HUES48 (cell line): Measurements from ENCODE around the gene SLC39A12.
A peak's percentile ranks its signal among the peaks of the same experiment; 100 is the strongest.

Experiments used
- H3K27ac ChIP-seq: one replicate; pipeline ENCODE4 v1.7.0; 2013; ENCODE audit warnings: low read depth, low read length, inconsistent platforms
- H3K27me3 ChIP-seq: 2 replicates; pipeline ENCODE4 v1.6.1; 2013; ENCODE audit warnings: mild to moderate bottlenecking, low read length; ENCODE audit not compliant: control insufficient read depth, insufficient read depth
- H3K36me3 ChIP-seq: 2 replicates; pipeline ENCODE4 v1.6.1; 2013; ENCODE audit warnings: low read length; ENCODE audit not compliant: control insufficient read depth, insufficient read depth
- H3K4me1 ChIP-seq: 2 replicates; pipeline ENCODE4 v1.6.1; 2013; ENCODE audit warnings: mild to moderate bottlenecking, low read length; ENCODE audit not compliant: control insufficient read depth, insufficient read depth
- H3K4me3 ChIP-seq: 2 replicates; pipeline ENCODE4 v1.5.1; 2013; ENCODE audit warnings: mild to moderate bottlenecking, low read depth, low read length
- H3K9ac ChIP-seq: 2 replicates; pipeline ENCODE4 v1.6.1; 2013; ENCODE audit warnings: mild to moderate bottlenecking, low read depth, low read length, moderate library complexity
- H3K9me3 ChIP-seq: 2 replicates; pipeline ENCODE4 v1.6.1; 2013; ENCODE audit warnings: low read length; ENCODE audit not compliant: control insufficient read depth, insufficient read depth

SLC39A12 gene

DNA sequence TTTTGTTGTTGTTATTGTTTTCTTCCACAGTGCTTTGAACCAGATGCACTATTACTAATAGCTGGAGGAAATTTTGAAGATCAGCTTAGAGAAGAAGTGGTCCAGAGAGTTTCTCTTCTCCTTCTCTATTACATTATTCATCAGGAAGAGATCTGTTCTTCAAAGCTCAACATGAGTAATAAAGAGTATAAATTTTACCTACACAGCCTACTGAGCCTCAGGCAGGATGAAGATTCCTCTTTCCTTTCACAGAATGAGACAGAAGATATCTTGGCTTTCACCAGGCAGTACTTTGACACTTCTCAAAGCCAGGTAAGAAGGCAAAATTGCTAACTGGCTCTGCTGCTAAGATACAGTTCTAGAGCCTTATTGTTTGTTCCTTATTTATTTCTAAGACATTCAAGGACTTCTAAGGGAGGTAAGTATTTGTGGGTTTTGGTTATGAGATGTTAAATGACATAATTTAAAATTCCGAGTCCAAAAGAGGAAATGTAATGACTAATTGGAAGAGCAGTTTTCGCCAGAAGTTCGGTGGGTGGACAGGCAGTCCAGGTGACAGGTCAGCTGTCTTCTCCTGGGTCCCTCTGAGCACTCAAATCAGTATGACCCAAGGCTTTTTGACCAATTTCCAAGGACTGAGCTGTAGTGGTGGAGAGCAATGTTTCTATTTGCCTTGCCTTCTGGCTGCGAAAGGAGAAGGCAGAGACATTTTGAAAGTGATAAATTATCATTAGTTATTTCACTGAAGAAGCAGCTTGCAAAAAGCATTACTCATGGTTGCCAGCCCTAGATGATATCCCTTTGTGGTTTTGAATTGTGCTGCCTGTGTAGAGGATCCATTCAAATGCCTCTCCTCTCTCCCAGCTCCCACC is 10.1 kb downstream of the SLC39A12 start:
- Histone ChIP-seq H3K27me3 (no peaks in the 10 kb centered on the region), H3K36me3 (no peaks in the 10 kb centered on the region), H3K9me3 (peaks cover 6% of the 10 kb centered on the region; the same call in 1 of the 2 replicates), H3K4me3 (no peak overlapping the region), H3K27ac (no peak overlapping the region), H3K4me1 (no peaks in the 10 kb centered on the region), H3K9ac (no peak overlapping the region)

DNA sequence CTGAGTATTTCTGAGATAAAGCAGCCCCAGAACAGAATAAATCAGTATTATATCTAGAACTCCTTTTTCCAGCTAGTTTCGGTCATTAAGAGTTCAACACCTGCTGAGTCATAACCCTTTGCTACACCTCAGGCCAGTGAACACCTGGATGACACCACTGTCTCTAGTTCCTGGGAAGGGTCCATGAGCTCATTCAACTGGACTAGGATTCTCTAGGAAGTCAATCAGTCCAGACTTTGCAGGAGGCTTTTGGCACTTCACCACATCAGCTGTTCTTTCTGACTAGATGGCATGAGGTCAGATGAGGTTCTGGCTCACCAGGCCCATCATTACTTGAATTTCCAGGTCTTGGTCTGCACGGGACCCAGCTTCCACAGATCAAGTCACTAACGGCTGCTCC is 11.7 kb downstream of the SLC39A12 start:
- peaks cover 6% of the 10 kb centered on the region; the same call in 1 of the 2 replicates for H3K9me3 ChIP-seq
- H3K36me3 ChIP-seq, result no peaks in the 10 kb centered on the region
- H3K27me3 ChIP-seq, result no peaks in the 10 kb centered on the region
- H3K9ac ChIP-seq, result no peak overlapping the region
- H3K4me1 ChIP-seq, result no peaks in the 10 kb centered on the region
- H3K27ac ChIP-seq, result no peak overlapping the region
- no peak overlapping the region for H3K4me3 ChIP-seq

DNA sequence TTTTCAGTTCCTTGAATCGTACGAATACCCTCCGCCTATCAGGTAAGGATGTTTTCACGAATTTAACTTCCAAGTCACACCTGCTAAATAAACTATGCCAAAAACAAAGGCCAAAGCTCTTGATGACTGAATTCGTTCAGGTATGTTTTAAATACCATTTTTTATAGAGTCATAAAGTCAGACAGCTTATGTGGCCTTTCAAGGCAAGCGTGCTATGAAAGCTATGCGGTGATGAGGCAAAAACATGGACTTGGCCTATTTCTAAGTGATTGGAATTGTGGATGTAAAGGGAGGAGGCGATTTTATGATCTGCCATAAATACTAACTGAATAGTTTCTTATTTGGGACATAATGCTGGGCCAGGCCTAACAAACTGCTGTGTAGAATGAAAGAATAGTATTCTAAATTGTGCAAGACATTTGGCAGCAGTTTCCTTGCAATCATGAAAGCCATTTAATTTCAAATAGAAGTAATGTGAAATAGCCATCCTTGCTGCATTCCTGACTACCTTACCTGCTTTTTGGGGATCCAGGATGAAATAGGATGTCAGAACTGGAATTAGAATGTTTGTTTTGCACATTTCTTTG is 14.0 kb downstream of the SLC39A12 start:
- H3K27me3 ChIP-seq, result no peaks in the 10 kb centered on the region
- no peaks in the 10 kb centered on the region for H3K4me1 ChIP-seq
- no peaks in the 10 kb centered on the region for H3K9me3 ChIP-seq
- H3K4me3 ChIP-seq, result no peak overlapping the region
- H3K9ac ChIP-seq, result no peak overlapping the region
- H3K27ac ChIP-seq, result no peak overlapping the region
- H3K36me3 ChIP-seq, result no peaks in the 10 kb centered on the region

DNA sequence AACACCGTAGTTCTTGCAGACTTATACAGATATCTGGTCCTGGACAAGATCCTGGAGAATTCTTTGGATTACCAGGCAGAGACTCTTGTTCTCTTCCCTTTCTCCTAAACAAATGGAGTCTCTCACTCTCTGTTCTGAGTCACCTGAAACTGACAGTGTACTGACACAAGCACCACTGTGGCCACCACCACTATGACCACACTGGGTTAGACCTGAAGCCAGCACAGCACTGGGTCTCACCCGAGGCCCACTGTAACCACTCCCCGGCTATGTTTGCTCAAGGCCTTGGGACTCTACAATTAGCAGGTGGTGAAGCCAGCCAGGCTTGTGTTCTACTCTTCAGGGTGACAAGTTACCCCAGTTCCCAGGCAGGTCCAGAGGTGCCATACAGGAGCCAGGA is 22.8 kb downstream of the SLC39A12 start:
- Histone ChIP-seq H3K36me3 (no peaks in the 10 kb centered on the region), H3K27me3 (no peaks in the 10 kb centered on the region), H3K9me3 (no peaks in the 10 kb centered on the region), H3K9ac (no peak overlapping the region), H3K27ac (no peak overlapping the region), H3K4me3 (no peak overlapping the region), H3K4me1 (no peaks in the 10 kb centered on the region)

DNA sequence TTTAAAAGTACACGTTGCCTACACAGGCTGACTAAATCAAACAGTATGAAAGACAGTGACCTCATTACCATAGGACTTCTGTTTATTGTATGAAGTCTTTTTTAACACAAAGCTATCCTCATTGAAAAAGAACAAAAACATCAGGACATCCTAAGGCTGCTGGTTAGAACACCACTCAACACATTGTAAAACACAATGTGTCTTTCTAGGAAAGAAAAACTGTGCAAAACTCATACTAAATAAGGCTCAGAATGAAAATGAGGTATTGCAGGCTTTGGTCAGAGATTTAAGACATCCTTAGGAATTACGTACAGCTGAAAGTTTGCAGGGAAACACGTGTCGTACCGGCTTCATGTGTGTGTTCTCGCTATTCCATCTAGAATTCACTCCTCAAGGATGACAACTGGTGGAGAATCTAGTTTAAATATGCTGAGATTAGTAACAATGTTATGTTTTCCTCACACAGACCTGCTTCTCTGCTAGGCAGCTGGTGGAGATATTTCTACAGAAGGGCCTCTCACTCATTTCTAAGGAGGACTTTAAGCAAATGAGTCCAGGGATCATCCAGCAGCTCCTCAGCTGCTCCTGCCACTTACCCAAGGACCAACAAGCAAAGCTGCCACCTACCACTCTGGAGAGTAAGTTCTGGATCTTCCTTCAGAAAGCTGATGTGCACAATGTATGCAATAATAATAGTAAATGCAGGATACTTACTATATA is 29.3 kb downstream of the SLC39A12 start:
- Histone ChIP-seq H3K27ac (no peak overlapping the region), H3K4me3 (no peak overlapping the region), H3K9ac (no peak overlapping the region), H3K27me3 (no peaks in the 10 kb centered on the region), H3K36me3 (no peaks in the 10 kb centered on the region), H3K9me3 (no peaks in the 10 kb centered on the region), H3K4me1 (peaks cover 8% of the 10 kb centered on the region)

DNA sequence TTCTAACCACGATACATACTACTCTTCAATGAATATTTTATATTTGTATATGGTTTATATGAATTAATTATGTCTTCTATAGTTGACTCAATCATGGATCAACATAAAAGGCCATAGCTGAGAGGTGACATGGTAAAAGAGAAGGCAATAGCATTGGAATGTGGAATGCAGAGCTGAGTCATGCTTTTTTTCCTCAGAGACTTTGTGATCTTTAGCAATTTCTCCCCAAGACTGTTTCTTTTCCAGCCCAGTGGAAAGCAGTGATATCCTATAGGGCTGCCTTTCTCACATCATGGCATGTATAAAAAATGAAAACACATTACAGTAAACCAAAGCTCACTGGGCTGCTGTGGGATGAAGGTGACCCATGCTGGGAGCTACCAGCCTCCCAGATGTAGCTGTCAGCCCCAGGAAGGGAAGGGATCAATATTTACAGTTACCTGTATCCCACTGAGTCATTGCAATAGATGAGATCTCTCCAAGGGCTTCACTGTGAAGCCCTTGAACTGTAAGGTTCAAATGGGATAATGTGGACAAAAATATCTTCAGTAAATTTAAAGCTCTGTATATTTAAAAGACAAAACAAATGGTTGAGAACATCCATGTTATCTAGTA is 30.2 kb downstream of the SLC39A12 start:
- Histone ChIP-seq H3K27ac (peak overlapping the region; percentile 66), H3K36me3 (no peaks in the 10 kb centered on the region), H3K4me3 (no peak overlapping the region), H3K27me3 (no peaks in the 10 kb centered on the region), H3K4me1 (peaks cover 8% of the 10 kb centered on the region), H3K9ac (no peak overlapping the region), H3K9me3 (no peaks in the 10 kb centered on the region)

DNA sequence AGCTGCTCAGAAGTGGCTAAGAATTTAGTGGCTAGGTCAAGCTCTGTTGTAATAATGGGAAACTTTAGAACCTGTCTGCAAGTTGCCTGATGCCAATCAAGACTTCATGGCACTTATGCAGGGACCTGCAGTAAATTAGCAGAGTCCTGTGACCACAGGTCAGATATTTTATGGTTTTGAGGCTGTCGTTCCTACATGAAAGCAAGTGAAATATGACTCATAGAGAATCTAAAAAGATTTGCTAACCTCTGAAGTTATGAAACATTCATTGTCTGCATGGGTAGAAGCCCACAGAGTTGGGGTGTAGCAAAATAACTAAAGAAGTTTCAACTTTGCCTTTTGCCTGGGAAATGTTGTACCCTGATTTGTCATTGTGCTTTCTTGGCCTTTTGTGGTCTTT is 32.3 kb downstream of the SLC39A12 start:
- no peaks in the 10 kb centered on the region for H3K27me3 ChIP-seq
- peaks cover 8% of the 10 kb centered on the region for H3K4me1 ChIP-seq
- no peak overlapping the region for H3K4me3 ChIP-seq

DNA sequence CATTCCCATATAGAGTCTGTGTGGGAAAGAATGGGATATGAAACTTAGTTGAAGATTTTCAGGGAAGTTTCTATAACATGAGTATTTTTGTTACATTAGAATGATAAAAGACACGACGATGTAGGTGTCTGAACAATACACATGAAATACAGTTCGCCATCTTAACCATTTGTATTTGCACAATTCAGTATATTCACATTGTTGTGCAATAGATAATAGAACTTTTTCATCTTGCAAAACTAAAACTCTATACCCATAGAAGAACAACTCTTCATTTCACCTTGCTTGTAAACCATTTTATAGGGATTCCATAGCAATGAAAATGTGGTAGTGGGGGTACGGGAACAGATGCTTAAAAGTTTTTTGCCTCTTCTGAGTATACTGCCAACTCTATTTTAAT is 32.8 kb downstream of the SLC39A12 start:
- H3K9me3 ChIP-seq, result no peaks in the 10 kb centered on the region
- H3K4me3 ChIP-seq, result no peak overlapping the region
- H3K27me3 ChIP-seq, result no peaks in the 10 kb centered on the region
- H3K4me1 ChIP-seq, result peaks cover 8% of the 10 kb centered on the region
- H3K27ac ChIP-seq, result no peak overlapping the region
- no peaks in the 10 kb centered on the region for H3K36me3 ChIP-seq
- no peak overlapping the region for H3K9ac ChIP-seq

More for the DNA sequence above, 32.3 kb downstream of the SLC39A12 start:
- no peaks in the 10 kb centered on the region for H3K36me3 ChIP-seq
- H3K27ac ChIP-seq, result no peak overlapping the region
- H3K9me3 ChIP-seq, result no peaks in the 10 kb centered on the region
- no peak overlapping the region for H3K9ac ChIP-seq

DNA sequence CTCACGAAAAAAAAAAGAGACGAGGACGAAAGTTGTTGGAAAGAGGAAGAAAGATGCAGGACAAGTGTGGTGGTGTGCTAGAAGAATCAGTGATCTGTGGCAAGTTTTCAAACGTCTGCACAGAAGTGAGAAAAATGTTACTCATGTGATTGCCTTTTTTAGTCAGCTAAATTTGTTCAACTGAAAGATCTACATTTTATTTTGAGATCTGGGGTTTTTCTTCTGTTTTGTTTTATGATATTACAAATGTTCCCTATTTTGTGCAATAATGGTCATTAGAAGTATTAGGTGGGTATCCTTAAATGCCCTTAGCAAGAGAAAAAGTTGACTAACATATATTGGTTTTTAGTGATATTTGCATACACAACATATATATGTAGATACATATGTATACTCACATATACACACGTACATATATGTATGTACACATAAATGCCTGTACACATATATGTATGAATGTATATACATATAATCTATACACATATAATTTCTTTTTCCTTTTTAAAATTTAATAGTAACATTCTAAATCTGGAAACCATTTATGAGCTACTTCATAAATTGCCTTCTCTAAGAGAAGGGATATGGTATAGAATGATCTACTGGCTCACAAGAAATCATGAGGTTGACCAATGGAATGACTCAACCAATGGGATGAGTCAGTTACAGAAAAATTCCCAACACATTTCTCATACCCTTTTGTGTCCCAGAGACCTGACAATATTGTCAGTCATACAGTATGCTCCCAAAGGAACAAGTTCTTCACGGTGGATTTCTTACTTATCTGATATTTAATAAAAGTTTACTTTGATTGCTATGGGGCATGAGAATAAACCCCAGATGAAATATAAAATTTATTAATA is 38.4 kb downstream of the SLC39A12 start:
- H3K36me3 ChIP-seq, result no peaks in the 10 kb centered on the region
- no peaks in the 10 kb centered on the region for H3K4me1 ChIP-seq
- no peak overlapping the region for H3K4me3 ChIP-seq
- no peak overlapping the region for H3K27ac ChIP-seq
- H3K9ac ChIP-seq, result no peak overlapping the region
- no peaks in the 10 kb centered on the region for H3K27me3 ChIP-seq
- H3K9me3 ChIP-seq, result no peaks in the 10 kb centered on the region

DNA sequence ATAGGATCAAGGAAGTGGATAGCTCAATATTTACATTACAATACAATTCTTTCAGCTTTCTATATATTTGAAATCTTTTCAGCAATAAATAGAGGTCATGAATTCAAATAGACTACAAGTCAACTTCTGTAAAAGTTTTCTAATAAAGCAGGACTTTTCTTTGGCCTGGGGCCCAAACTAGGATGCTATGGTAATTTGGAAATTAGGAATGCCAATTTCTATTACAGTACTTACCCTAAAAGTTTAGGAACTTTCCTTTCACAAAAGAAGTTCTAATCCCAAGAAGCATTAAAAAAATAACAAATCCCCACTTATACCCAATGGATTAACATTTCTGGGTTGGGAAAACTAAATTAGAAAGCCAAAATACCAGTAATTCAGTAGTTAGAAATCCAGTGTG is 40.5 kb downstream of the SLC39A12 start:
- Histone ChIP-seq H3K27me3 (no peaks in the 10 kb centered on the region), H3K4me1 (no peaks in the 10 kb centered on the region)

More for the DNA sequence above, 40.5 kb downstream of the SLC39A12 start:
- no peaks in the 10 kb centered on the region for H3K36me3 ChIP-seq
- H3K9ac ChIP-seq, result no peak overlapping the region
- no peak overlapping the region for H3K4me3 ChIP-seq
- no peaks in the 10 kb centered on the region for H3K9me3 ChIP-seq
- H3K27ac ChIP-seq, result no peak overlapping the region
